Suprapubic skin (tissue), 4 donors: Measurements from ENCODE around the gene GTF2IRD2.
"Not testable (repeated sequence)": the region's sequence is repeated elsewhere in the genome, so short reads cannot be mapped to it uniquely, and the experiment has no call there.

ENCODE experiments used
- CTCF ChIP-seq, 2 donors: fragments of 200-600 bp in 1 of 2; fragments of 450-650 bp in 1 of 2; sonication (generic) in 1 of 2; IDR thresholded peaks; one replicate each; pipeline ENCODE4 v1.5.1; 2016 to 2019; ENCODE audit warnings: antibody characterized with exemption in 2 of 2, mild to moderate bottlenecking in 1 of 2, moderate library complexity in 1 of 2
- POLR2A ChIP-seq, 2 donors: fragments of 450-650 bp; IDR thresholded peaks; one replicate each; pipeline ENCODE4 v1.6.1; 2017; ENCODE audit warnings: antibody characterized with exemption in 2 of 2, mild to moderate bottlenecking in 2 of 2, moderate library complexity in 2 of 2
- POLR2AphosphoS5 ChIP-seq, 3 donors: sonication (generic); formaldehyde crosslinking; IDR thresholded peaks; one replicate each; pipeline ENCODE4 v1.6.1; 2017; ENCODE audit warnings: antibody characterized with exemption in 3 of 3

GRCh38 chr7:74874748-74875512, 23.5 kb upstream of the GTF2IRD2 start:
- TF ChIP-seq CTCF, POLR2AphosphoS5, POLR2A (IDR thresholded peaks at IDR 0.05): not testable (repeated sequence)
